Stimulated activated CD8-positive, alpha-beta memory T cell treated with anti-CD3 and anti-CD28 coated beads, Interleukin-4, amount 100 ng/mL, for 4 hours (primary cell): ENCODE data around the gene PALLD.

Experiments
- DNase-seq, 2 donors: peaks; one replicate each; pipeline ENCODE4 v3.0.0-alpha.2; 2020; ENCODE audit warnings: low read depth in 2 of 2, low spot score in 1 of 2

Gene PALLD

GRCh38 chr4:168643796-168644159, 146.9 kb downstream of the PALLD start:
- DNase-seq, result no peak

DNA sequence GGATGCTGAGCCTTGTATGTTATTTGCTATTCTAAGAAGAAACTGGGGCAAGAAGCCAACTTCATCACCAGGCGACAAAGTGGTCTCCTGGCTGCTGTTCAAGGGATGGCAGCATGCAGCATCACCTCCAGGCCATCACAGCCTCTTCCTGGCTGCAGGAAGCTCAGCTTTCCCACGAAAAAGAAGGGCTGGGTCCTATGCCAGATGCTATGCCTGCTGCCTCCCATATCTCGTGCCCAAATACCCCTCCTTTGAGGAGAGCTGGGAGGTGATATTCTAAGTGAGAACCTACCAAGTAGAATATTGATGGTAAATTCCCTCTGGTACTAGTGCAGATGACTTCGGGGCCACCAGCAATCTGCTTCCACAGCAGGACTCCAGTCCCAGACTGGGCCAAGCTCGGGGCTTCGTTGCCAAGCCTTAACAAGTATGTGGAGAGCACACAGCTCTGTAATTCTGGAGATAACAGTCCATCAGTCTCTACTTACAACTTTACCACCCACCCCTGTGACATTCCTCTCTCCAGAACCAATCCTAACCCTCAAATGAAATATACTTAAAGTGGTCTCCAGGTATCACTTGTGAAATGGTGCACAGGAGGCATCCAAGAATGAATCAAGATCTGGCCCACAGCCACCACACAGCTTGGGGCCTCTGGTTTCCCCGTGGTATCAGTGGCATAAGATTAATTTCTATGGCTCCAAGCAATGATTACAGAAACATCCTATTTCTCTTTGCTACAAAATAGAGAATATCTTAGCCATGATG, 149.3 kb downstream of the PALLD start:
- DNase-seq, result no peak

GRCh38 chr4:168647646-168648375, 151.0 kb downstream of the PALLD start:
- DNase-seq, result no peak

- no peak for DNase-seq
Observed at GRCh38 chr4:168648494-168648893, 151.6 kb downstream of the PALLD start.

DNA sequence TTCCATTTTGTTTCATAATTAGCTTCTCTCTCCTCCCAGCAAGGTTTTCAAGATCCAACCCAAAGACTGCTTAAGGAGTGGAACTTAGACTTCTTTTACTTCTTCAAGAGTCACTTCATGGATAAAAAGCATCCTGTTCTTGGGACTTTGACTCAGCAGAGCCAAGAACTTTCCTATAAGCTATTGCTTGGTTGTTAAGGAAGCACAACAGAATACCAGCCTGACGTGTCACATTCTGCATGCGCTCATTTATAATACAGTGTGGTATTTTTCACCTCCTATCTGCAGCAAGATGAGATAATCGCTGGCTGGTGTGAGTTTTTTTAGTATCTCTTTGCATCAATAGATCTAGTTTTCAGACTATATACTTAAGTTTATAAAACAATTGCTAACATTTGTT, 152.1 kb downstream of the PALLD start:
- DNase-seq, result no peak

- DNase-seq, result no peak
Observed at GRCh38 chr4:168651374-168651773, 154.5 kb downstream of the PALLD start.

DNA sequence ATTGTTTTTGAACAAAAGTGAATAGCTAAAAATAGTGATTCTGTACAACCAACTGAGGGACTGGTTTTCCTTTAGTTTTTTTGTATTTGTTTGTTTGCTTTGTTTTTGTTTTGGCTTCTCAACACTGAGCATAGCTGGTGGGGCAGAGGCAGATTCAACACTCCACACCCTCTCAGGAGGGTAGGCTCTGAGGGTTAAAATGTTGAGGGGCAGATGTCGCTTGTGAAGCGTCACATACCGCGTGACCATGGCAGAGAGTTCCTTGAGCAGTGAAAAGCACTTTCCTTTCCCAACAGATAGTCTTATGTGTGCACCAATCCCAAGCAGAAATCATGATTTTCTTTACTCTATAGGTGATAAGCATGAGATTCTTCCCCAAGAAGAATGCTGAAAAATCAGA, 155.0 kb downstream of the PALLD start:
- DNase-seq, result no peak

- no peak for DNase-seq
Observed at GRCh38 chr4:168652755-168653154, 155.9 kb downstream of the PALLD start.

GRCh38 chr4:168654104-168654847, 157.4 kb downstream of the PALLD start:
- DNase-seq, result no peak

- DNase-seq, result no peak
Observed at GRCh38 chr4:168654848-168655174, 158.0 kb downstream of the PALLD start.

DNA sequence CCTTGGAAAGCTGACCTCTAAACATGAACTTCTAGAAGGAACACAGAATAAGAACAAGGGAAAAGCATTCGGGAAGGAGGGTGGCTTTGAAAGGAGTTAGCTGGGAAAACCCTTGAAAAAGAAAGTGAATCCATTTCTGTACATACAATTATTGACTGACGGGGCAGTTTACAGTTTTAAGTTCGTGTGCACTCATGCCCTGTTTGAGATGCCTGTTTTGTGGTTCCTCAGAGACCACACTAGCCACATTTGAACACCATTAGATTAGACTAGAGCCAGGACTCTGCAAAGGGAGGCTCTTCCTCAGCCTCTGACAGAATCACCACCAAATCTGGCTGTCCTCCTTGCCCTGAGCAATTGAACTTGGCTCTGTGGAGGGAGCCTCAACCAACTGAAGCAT, 158.3 kb downstream of the PALLD start:
- no peak for DNase-seq

DNA sequence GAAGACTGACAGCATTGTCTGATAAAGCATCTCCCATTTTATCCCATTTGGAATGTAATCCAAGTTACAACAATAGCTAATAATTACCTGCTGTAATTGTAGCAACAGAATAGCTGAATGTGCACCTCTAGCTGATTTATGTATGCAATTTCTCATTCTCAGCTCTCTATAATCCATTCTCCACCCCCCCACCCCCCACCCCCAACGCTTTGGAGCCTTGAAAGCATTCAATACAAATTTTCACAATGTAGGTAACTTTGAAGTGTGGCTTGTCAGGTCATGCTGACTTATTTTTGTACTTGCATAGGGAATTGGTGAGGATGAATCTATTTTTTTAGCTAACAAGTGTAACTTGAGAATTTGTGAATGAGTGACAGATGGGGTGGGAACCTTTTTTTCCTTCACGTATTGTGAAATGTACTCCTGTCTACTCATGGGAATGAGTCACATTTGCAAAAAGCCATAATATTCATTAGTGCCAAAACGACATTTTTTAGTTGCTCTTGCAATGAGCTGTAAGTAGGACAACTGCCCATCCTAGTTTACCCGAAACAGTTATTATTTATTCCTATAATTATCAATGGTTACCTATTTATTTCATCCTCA, 159.3 kb downstream of the PALLD start:
- DNase-seq, result no peak

DNA sequence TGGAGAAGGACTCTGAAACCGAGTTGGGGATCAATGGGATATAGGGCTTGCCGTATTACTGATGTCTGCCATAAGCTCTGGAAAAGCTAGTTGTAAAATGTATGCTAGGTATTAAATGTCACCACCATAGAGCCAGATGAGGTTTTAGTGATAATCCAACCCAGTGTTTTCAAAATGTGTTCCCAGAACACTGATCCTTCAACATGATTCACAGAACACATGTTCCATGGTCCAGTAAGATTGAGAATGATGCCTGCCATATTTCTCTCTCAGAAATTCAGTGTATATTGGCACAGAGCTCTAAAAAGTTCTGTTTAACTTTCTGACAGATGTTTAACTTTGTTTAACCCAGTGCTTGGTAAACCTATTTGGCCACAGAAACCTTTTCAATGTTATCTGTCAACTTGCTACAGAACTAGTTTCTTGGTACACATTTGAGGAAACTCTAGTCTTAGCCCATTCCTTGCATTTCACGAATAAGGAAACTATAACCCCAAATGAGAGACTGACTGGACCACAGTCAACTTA, 160.2 kb downstream of the PALLD start:
- no peak for DNase-seq

GRCh38 chr4:168658751-168659150, 161.9 kb downstream of the PALLD start:
- DNase-seq, result no peak

DNA sequence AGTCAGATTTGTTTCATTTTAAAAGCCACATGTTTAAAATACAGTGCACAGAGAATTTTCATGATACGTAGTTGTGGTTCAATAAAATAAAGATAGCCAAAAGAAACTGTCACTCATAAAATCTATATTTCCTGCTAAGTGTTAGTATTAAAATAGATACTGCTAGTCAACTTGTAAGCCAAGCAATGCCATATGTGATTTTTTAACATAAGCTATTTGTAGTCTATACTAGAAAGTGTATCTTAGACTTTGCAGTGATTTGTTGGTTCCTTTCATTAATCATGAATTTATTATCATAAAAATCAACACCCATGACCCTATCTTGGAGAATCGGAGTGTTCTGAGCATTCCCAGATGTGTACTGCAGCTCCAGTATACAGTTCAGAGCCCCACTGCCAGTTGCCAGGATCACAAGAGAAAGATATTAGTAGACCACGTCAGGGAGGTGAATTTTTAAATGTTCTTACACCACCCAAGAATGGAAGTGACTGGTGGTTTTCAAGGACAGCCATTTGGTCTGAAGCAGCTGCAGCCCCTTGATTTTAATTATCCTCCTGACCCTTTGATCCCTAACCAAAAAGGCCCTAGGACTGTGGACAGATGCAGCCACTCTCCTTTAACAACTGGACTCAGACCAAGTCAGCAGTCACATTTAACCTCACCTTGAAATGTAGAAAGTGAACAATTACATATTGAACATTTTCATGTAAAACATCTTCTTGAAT, 163.1 kb downstream of the PALLD start:
- DNase-seq, result no peak

GRCh38 chr4:168662297-168662984, 165.6 kb downstream of the PALLD start:
- DNase-seq, result no peak

DNA sequence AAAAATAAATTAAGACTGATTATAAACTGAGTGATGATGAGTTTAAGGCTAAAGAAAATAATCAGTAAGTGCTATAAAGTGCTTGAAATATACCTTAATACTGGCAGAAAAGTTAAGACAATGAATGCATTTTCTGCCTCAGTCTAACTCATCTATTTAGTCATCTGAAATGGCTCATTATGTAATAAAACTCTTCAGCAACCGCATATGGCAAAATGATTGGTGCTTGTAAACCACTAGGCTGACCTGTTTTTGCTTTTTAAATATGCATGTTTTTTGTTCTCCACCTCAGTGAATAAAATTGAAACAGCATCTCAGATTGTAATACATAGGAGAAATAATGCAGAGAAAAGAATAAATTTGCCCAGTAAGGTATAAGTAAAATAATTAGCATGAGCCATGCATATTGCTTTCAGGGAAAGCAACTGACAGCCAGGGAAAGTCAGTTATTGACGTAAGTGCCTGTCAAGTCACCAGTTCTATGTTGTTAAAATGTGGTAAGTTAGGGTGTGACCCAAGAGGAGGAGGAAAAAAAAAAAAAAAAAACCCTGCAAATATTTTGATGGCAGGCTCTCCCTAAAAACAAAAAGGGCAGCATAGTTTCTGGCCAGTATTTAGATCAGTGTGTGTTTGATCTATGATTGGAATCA, 167.5 kb downstream of the PALLD start:
- DNase-seq, result no peak

DNA sequence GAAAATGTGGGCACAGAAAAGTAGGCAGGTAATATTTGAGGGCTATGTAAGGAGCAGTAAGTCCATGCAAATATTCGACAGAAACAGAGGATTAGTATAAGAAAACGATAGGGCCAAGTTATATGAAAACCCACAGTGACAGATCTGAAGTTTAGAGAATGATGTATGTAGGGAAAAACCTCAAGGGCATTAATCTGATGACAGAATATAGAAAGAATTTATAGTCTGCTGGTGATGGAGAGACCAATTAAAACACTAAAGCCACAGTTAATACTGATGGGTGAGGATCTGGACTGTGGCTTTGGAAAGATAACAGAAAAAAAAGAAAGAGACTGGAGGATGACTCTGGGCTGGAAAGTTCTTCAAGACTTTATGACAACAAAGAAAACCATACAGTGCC, 169.7 kb downstream of the PALLD start:
- no peak for DNase-seq

GRCh38 chr4:168667376-168667775, 170.5 kb downstream of the PALLD start:
- no peak for DNase-seq

DNA sequence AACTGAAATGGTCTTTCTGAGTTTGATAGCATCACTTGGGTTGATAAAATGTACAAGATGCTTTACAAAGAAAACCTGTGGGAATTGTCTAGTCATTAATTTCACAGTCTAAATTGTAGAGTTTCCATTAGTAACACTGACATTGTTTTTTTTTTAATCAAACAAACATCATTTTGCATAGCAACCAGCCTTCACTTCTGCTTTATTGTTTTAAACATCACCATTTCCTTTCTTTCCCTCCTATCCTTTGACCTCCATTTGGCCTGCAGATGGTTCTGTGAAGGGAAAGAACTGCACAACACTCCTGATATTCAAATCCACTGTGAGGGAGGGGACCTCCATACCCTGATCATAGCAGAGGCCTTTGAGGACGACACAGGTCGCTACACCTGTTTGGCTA, 171.1 kb downstream of the PALLD start:
- no peak for DNase-seq
